Measurements from ENCODE around the gene RAB20. TPM values are rescaled to one million over a fixed set of nuclear protein-coding genes. Genes with fewer than 3 reads are reported as not detected.
A peak's percentile ranks its signal among the peaks of the same experiment; 100 is the strongest.

The RAB20 gene
- total RNA-seq, 4 donors from 2014 or later = 3.9 to 9.1 (median 6.2) TPM

DNA sequence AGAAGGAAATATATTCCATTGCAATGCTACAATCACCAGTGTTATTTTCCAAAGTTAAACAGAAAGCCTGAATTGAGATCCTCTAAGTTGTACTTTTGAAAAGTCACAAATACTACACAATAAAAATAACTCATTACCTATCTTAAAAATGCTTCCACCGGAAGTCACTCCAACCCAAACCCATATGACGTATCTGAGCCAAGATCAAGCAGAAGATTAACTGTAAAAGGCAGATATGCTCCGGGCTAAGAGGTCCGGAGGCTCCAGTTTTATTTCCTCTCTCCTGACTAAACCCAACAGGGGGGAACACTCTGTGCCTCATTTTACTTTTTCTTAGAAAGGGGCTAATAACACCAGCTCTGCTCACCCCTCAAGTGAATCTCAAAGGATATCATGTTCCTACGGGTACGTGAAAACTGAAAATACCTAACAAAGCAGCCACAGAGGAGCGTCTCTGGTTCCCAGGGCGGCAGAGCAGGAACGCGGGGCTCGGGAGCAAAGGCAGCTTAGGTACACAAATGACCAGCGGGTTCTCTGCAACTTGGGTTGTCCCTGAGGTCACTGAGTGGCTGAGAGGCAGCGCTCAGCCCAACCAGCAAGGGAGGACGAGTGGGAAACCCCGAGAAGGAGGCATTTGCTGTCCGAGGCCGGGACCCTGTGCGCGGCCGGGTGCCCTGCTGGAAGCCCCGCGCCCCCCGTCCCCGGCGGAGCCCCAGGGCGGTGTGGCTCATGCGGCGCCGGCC is 750 bp downstream of the RAB20 start:
- WGBS, 2 donors = 0 to 4% methylated on average over 12 to 20 of the region's 29 CpGs
- intact Hi-C loops (cut with DNase I; ENCODE audit: low total_unique reads) = no loop called here
- TF ChIP-seq CTCF (IDR thresholded peaks at IDR 0.05) (no peak), POLR2A (IDR thresholded peaks at IDR 0.05) (no peak)
- H3K4me3 ChIP-seq (ENCODE audit: low read depth, poor library complexity, severe bottlenecking) = peak overlapping the region; percentile 77
- no peak for DNase-seq (ENCODE audit: low spot score in 2 of 2)

DNA sequence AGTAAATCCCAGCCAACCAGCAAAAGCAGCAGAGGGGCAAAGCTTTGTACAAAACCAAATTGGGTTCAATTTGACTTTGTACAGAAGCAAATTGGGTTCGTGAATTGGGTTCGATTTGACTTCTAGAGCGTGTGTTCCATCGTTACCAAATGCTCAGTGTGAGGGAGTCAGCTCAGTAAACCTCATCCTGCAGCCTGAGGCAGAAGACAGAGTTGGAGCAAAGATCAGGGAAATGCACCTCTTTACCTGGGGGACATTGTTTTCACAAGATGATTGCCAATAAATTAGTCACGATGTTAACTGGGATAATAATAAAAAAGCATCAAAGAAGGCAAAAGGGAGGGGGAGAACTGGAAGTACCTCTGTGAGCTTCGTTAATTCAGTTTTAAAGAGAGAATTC is 1.5 kb downstream of the RAB20 start:
- WGBS, 2 donors = 35 to 40% methylated on average over 6 of the region's 6 CpGs
- no peak overlapping the region for H3K4me3 ChIP-seq (ENCODE audit: low read depth, poor library complexity, severe bottlenecking)
- intact Hi-C loops (cut with DNase I; ENCODE audit: low total_unique reads) = no loop called here
- DNase-seq (ENCODE audit: low spot score in 2 of 2) = no peak
- TF ChIP-seq CTCF (IDR thresholded peaks at IDR 0.05) (no peak), POLR2A (IDR thresholded peaks at IDR 0.05) (no peak)

- intact Hi-C loops (cut with DNase I; ENCODE audit: low total_unique reads) = no loop called here
- WGBS, 2 donors = 39 to 52% methylated on average over 15 of the region's 15 CpGs
- no peak for TF ChIP-seq POLR2A (IDR thresholded peaks at IDR 0.05)
- no peak for TF ChIP-seq CTCF (IDR thresholded peaks at IDR 0.05)
- DNase-seq (ENCODE audit: low spot score in 2 of 2) = peak in 1 of 2 donors; percentile 89
- no peak overlapping the region for H3K4me3 ChIP-seq (ENCODE audit: low read depth, poor library complexity, severe bottlenecking)
Measured at GRCh38 chr13:110559429-110559943, 2.0 kb downstream of the RAB20 start.

DNA sequence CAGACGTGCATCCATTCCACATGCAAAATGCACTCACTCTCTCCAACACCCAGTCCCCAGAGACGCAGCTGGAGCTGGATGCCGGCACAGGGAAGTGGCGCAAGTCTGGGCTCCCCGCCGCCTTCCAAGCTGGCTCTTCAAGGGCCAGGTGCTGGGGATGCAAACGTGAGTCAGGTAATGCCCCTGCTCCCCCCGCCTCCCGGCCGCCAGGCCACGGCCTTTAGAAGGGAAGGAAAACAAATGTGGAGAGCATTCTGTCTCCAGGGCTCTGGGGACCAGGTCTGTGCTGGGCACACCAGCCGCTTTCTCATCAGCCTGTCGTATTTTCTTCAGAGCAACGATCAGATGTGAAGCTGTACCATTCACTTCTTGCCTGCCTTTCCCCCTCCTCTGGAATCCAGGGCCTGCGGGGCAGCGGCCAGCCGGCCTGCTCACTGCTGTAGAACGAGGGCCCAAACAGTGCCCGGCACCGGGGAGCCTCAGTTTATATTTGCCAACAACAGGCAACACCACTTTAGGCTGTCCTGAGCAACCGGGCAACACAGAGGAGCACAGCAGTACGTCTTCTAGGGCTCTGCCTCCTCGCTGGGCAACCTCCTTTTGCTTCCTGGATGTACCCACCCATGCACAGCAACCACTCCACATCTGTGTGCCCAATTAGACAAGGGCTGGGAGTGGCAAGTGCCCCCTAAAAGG is 3.8 kb downstream of the RAB20 start:
- intact Hi-C loops (cut with DNase I; ENCODE audit: low total_unique reads) = no loop called here
- no peak overlapping the region for H3K4me3 ChIP-seq (ENCODE audit: low read depth, poor library complexity, severe bottlenecking)
- no peak for TF ChIP-seq POLR2A (IDR thresholded peaks at IDR 0.05)
- TF ChIP-seq CTCF (IDR thresholded peaks at IDR 0.05) = no peak
- DNase-seq (ENCODE audit: low spot score in 2 of 2) = no peak
- WGBS, 2 donors = 95 to 97% methylated on average over 22 to 23 of the region's 23 CpGs

DNA sequence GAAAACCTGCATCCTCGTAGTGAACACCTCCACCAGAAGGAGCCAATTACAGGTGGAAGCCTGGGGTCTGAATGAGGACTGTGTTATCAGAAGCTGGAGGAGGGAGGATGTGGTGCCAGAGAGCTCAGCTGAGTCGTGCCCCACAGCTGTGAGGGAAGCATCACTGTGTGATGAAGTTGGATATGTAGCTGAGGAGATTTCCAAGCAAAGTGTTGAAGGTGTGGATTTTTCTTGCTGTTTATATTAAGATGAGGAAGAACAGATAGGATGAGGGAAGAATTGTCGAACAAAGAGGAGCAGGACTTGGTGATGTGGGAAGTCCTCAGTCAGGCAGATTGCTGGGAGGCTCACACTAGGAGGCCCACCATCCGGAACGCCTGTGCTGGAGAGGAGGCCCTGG is 4.4 kb downstream of the RAB20 start:
- H3K4me3 ChIP-seq (ENCODE audit: low read depth, poor library complexity, severe bottlenecking) = no peak overlapping the region
- intact Hi-C loops (cut with DNase I; ENCODE audit: low total_unique reads) = no loop called here
- no peak for DNase-seq (ENCODE audit: low spot score in 2 of 2)
- WGBS, 2 donors = 95% methylated on average over 5 of the region's 5 CpGs
- TF ChIP-seq CTCF (IDR thresholded peaks at IDR 0.05) (no peak), POLR2A (IDR thresholded peaks at IDR 0.05) (no peak)

All from lower leg skin (tissue), 4 donors.